HG02798 (cell line): ENCODE measurements around the gene SMIM14.
A peak's percentile ranks its signal among the peaks of the same experiment; 100 is the strongest.
"Not testable (repeated sequence)": the region's sequence is repeated elsewhere in the genome, so short reads cannot be mapped to it uniquely, and the experiment has no call there.

Experiments used
- ATAC-seq: cut with Tn5 transposase; IDR thresholded peaks from one replicate; pipeline ENCODE4 v1.9.1; 2021; ENCODE audit warnings: mild to moderate bottlenecking; ENCODE audit not compliant: unreplicated experiment, poor library complexity

The SMIM14 gene

GRCh38 chr4:39638354-39639239 lies at the start of gene SMIM14:
SMIM14 (minus strand) TSS chr4:39638865; CDS start chr4:39605145, 33,720 bp downstream.
- peak; percentile 87 for ATAC-seq

GRCh38 chr4:39687014-39687413 lies 48.3 kb upstream of the SMIM14 start:
- ATAC-seq = no peak

DNA sequence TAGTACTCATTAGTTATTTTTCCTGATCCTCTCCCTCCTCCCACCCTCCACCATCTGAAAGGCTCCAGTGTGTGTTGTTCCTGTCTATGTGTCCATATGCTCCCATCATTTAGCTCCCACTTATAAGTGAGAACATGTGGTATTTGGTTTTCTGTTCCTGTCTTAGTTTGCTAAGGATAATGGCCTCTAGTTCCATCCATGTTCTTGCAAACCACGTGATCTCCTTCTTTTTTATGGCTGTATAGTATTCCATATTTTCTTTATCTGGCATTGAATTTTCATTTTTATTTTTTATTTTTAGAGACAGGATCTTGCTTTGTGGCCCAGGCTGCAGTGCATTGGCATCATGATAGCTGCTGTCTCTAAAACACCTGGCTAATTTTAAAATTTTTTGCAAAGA lies 47.3 kb upstream of the SMIM14 start:
- ATAC-seq = no peak

GRCh38 chr4:39682138-39682537 lies 43.5 kb upstream of the SMIM14 start:
- peak; percentile 79 for ATAC-seq

DNA sequence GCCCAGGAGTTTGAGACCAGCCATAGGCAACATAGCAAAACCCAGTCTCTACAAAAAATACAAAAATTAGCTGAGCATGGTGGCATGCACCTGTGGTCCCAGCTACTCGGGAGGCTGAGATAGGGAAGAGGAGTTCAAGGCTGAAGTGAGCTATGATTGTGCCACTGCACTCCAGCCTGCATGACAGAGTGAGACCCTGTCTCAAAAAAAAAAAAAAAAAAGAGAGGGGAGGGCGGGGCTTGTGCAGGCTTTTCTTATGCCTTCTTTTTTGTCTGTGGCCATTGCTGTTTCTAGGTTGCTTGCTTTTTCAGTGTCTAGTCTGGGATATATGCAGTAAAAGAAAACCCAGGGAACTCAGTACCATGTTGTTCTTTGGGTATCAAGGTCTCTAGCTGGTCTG lies 42.3 kb upstream of the SMIM14 start:
- not testable (repeated sequence) for ATAC-seq

DNA sequence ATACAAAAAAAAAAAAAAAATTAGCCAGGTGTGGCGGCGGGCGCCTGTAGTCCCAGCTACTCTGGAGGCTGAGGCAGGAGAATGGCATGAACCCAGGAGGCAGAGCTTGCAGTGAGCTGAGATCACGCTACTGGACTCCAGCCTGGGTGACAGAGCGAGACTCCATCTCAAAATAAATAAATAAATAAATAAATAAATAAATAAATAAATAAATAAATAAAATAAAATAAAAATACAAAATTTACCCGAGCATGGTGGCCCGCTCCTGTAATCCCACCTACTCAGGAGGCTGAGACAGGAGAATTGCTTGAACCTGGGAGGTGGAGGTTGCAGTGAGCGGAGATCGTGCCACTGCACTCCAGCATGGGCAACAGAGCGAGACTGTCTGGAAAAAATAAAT lies 37.0 kb upstream of the SMIM14 start:
- ATAC-seq = not testable (repeated sequence)

DNA sequence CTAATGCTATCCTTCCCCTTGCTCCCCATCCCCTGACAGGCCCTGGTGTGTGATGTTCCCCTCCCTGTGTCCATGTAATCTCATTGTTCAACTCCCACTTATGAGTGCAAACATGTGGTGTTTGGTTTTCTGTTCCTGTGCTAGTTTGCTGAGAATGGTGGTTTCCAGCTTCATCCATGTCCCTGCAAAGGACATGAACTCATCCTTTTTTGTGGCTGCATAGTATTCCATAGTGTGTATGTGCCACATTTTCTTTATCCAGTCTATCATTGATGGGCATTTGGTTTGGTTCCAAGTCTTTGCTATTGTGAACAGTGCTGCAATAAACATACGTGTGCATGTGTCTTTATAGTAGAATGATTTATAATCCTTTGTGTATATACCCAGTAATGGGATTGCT lies 31.6 kb upstream of the SMIM14 start:
- ATAC-seq = not testable (repeated sequence)

- no peak for ATAC-seq
Measured at GRCh38 chr4:39668887-39669286, 30.2 kb upstream of the SMIM14 start.

- ATAC-seq = no peak
Measured at GRCh38 chr4:39667706-39668105, 29.0 kb upstream of the SMIM14 start.

DNA sequence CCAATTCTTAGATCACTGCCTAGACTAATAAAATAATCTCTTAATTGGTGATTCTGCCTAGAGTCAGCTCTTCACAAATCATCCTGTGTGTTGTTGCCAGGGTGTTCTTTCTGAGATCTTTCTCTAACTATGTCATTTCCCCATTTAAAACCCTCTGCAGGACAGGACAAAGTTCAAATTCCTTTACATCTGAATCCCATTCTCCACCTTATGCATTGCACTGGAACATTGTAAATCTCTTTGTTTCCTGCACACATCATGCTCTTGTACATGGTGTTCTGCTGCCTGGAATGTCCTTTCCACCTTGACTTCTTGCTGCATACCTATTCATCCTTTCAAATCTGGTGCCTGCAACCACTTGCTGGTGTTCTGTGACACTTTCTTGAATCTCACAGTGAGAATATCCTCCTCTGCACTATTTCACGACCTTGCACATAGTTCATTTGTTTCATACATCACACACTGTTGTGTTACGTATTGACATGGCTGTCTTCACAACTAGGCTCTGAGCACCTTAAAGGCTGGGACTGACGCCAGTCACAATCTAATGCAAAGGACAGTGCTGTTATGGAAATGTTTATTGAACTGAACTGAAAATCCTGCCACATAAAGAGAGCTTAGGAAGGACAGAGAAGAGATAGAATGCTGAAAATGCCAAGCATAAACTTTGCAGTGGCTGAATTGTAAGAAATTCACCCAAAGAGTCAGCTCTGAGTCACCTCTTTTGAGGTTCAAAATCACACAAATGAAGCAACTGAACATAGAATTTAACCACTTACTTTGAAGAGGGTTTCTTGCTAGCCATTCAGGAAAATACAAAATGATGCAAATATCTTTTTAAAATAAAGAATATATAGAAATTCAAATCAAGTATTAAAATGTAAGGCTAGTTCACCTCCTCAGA lies 26.4 kb upstream of the SMIM14 start:
- ATAC-seq = no peak

- ATAC-seq = no peak
Measured at GRCh38 chr4:39662683-39663082, 24.0 kb upstream of the SMIM14 start.

DNA sequence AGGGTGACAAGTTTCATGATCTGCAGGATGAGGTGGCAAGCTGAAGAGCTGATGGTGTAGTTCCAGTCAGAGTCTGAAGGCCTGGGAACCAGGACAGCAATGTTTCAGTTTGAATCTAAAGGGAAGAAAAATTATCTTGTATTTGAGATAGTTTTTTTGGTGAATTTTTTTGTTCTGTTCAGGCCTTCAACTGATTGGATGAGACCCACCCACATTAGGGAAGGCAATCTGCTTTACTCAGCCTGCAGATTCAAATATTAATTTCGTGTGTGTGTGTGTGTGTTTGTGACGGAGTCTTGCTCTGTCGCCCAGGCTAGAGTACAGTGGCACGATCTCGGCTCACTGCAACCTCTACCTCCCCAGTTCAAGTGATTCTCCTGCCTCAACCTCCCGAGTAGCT lies 22.1 kb upstream of the SMIM14 start:
- no peak for ATAC-seq

DNA sequence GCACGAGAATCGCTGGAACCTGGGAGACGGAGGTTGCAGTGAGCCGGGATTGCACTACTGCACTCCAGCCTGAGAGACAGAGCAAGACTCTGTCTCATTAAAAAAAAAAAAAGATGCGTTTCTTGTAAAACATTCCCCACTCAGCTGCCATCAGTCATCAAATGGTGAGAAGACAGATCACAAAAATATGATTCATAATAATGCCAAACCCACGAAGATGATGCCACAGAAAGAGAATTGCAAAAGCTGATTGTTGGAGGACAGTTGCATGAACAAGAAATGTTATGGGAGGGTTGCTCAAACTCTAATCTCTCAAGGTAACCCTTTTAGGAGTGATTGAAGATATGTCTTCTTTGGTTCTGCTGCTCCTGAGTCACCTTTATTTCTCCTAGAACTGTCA lies 21.4 kb upstream of the SMIM14 start:
- no peak for ATAC-seq

DNA sequence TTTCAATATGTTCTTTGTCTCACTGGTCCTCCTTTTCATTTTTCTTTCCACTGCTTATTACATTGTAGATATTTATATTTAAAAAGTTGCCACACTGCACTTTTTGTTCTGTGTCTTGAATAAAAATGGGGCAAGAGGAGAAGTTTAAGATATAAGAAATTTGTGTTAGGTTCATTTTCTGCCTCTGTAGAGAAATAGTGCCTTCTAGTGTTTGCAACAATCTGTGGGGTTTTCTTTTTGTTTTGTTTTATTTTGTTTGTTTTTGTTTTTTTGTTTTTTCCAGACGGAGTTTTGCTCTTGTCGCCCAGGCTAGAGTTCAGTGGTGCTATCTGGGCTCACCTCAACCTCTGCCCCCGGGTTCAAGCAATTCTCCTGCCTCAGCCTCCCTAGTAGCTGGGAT lies 20.1 kb upstream of the SMIM14 start:
- ATAC-seq = no peak

- ATAC-seq = peak; percentile 70
Measured at GRCh38 chr4:39657465-39657864, 18.8 kb upstream of the SMIM14 start.

DNA sequence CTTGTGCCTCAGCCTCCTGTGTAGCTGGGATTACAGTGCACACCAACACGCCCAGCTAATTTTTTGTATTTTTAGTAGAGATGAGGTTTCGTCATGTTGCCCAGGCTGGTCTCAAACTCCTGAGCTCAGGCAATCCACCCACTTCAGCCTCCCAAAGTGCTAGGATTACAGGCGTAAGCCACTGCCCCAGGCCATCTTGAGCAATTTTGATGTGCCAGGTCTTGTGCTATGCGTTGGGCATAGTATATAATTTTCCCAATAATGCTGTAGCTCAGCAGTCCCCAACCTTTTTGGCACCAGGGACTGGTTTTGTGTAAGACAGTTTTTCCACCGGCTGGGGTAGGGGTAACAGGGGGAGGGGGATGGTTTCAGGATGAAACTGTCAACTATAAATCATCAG lies 18.0 kb upstream of the SMIM14 start:
- not testable (repeated sequence) for ATAC-seq

- ATAC-seq = no peak
Measured at GRCh38 chr4:39655876-39656275, 17.2 kb upstream of the SMIM14 start.

- no peak for ATAC-seq
Measured at GRCh38 chr4:39655211-39655610, 16.5 kb upstream of the SMIM14 start.

DNA sequence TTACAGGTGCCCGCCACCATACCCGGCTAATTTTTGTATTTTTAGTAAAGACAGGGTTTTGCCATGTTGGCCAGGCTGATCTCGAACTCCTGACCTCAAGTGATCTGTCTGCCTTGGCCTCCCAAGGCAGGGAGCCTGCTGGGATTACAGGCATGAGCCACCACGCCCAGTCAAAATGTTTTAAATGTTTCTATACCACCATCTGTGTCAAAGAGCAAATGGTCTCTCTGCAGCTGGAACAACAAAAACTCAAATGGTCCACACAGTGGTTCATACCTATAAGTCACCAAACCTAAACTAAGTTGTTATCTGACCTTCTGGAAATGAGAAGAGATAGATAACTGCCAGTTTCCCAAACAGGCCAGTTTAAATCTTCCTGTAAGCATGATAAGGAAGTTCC lies 12.9 kb upstream of the SMIM14 start:
- ATAC-seq = not testable (repeated sequence)

DNA sequence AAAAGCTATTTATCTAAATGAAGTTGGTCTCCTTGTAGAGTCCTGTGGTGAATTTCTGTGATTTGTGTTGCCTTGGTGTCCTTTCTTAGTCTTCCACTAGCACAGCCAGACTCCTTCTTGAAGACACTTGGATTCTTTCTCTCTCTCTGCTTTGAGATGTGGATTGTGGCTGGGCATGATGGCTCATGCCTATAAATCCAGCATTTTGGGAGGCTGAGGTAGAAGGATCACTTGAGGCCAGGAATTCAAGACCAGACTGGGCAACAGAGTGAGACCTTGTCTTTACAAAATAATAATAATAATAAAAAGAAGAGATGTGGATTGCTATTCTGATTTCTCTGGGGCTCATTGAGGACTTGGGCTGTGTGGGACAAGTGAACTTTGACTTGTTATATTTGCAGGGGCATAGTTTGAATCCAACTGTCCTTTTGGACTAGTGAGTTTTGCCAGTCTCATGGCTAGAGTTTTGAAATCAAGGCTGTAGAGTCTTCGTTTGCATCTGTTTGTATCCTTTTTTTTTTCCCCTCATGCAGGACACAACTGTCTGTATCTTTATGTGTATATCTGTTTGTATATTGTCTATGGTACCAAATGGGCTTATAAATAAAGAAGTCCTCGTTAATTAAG lies 11.1 kb upstream of the SMIM14 start:
- no peak for ATAC-seq
